ENCODE data around the gene HS6ST1. TPM values are rescaled to one million over a fixed set of nuclear protein-coding genes. Genes with fewer than 3 reads are reported as not detected.

Gene HS6ST1
- total RNA-seq, 2 experiments from 2014 or later = 13.6 to 17.6 TPM

DNA sequence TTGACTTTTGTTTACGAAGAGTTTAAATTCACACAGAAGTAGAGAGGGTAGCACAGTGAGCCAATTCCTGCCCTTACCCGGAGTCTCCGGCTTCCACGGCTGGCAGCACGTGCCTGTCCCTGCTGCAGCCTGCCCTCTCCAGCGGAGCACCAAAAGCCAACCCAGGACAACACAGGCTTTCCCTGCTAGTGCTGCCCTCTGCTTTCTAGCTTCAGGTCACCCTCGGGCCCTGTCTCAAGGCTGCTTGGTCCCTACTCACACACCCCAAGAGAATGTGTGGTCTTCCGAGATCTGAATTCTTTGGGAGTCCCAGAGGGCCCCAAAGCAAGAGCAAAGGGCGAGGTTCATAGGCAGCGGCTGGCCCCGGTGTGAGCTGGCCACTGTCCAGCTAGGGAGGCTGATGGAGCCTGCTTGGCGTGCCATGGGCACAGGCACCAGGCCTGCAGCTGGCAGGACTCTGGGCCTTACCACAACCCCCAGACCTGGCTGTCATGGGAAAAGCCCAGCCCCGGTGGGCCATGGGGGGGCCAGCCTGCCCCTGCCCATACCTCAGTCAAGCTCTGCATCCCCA is 7.0 kb upstream of the HS6ST1 start:
- H3K4me1 ChIP-seq (ENCODE audit: insufficient read depth, low read length, poor library complexity, severe bottlenecking) = no peaks in the 10 kb centered on the region
- no peaks in the 10 kb centered on the region for H3K9me2 ChIP-seq (ENCODE audit: insufficient read depth, low read length)
- POLR2A ChIA-PET = interaction anchor here (1.0 kb wide), 1 partner anchor 9 kb away, joined by 3 read pairs; no protein-coding TSS in a partner anchor
- H3K36me3 ChIP-seq (ENCODE audit: insufficient read depth, low read length) = no peaks in the 10 kb centered on the region
- no peaks in the 10 kb centered on the region for H4K20me1 ChIP-seq (ENCODE audit: insufficient read depth, low read length)
- CTCF ChIA-PET (ENCODE audit: unreplicated experiment) = no interaction called here
- no peak overlapping the region for H2AFZ ChIP-seq (ENCODE audit: low read length)
- no TSS peak for BruUV-seq (replicated peaks)
- H3K9me3 ChIP-seq (ENCODE audit: low read length) = no peaks in the 10 kb centered on the region
- no peak overlapping the region for H3K27ac ChIP-seq (ENCODE audit: low read depth, low read length, poor library complexity, severe bottlenecking)
- intact Hi-C loops (cut with micrococcal nuclease; ENCODE audit: unreplicated experiment) = no loop called here
- TF ChIP-seq, protein P1, sequence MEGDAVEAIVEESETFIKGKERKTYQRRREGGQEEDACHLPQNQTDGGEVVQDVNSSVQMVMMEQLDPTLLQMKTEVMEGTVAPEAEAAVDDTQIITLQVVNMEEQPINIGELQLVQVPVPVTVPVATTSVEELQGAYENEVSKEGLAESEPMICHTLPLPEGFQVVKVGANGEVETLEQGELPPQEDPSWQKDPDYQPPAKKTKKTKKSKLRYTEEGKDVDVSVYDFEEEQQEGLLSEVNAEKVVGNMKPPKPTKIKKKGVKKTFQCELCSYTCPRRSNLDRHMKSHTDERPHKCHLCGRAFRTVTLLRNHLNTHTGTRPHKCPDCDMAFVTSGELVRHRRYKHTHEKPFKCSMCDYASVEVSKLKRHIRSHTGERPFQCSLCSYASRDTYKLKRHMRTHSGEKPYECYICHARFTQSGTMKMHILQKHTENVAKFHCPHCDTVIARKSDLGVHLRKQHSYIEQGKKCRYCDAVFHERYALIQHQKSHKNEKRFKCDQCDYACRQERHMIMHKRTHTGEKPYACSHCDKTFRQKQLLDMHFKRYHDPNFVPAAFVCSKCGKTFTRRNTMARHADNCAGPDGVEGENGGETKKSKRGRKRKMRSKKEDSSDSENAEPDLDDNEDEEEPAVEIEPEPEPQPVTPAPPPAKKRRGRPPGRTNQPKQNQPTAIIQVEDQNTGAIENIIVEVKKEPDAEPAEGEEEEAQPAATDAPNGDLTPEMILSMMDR (conservative IDR thresholded peaks at IDR 0.05; ENCODE audit: low read length) = no peak
- no peak for TF ChIP-seq EZH2phosphoT487 (IDR thresholded peaks at IDR 0.05; ENCODE audit: borderline replicate concordance, low read depth, low read length)
- no peak overlapping the region for H3K4me3 ChIP-seq (ENCODE audit: low read depth, low read length, poor library complexity, severe bottlenecking)
- no peak for DNase-seq (ENCODE audit: low spot score)
- H3K4me2 ChIP-seq (ENCODE audit: low read length) = no peak overlapping the region
- H3K79me2 ChIP-seq (ENCODE audit: insufficient read depth, low read depth, low read length) = no peaks in the 10 kb centered on the region

DNA sequence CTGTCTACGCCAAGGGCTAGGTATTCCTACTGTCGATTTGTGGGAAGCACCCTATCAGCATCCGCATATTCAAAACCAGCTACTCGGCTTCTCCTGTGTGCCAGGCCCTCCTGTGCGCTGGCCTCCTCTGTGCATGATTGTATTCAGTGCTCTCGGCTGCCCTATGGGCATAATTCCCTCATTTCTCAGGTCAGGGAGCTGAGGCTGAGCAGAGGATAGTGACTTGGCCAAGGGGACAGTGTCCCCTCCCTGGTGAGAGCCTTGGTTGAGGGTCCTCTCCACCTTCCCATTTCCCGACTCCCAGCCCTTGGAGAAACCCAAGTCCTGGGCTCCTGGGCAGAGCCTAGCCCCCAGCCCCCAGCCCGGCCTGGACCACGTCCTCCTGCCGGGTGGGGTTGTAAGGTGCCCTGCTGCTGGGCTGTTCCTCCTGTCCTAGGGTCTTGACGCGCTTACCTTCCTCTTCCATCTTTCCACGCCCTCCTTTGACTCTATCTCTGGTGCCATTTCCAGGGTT is 6.3 kb upstream of the HS6ST1 start:
- Histone ChIP-seq H3K27ac (ENCODE audit: low read depth, low read length, poor library complexity, severe bottlenecking) (no peak overlapping the region), H3K9me2 (ENCODE audit: insufficient read depth, low read length) (no peaks in the 10 kb centered on the region), H3K4me1 (ENCODE audit: insufficient read depth, low read length, poor library complexity, severe bottlenecking) (no peaks in the 10 kb centered on the region), H3K4me2 (ENCODE audit: low read length) (no peak overlapping the region), H3K79me2 (ENCODE audit: insufficient read depth, low read depth, low read length) (no peaks in the 10 kb centered on the region), H3K9me3 (ENCODE audit: low read length) (no peaks in the 10 kb centered on the region), H3K36me3 (ENCODE audit: insufficient read depth, low read length) (no peaks in the 10 kb centered on the region), H3K4me3 (ENCODE audit: low read depth, low read length, poor library complexity, severe bottlenecking) (no peak overlapping the region), H4K20me1 (ENCODE audit: insufficient read depth, low read length) (no peaks in the 10 kb centered on the region), H2AFZ (ENCODE audit: low read length) (no peak overlapping the region)
- no TSS peak for BruUV-seq (replicated peaks)
- ChIA-PET CTCF (ENCODE audit: unreplicated experiment) (no interaction called here), POLR2A (interaction anchor here (1.0 kb wide), 1 partner anchor 9 kb away, joined by 3 read pairs; no protein-coding TSS in a partner anchor)
- intact Hi-C loops (cut with micrococcal nuclease; ENCODE audit: unreplicated experiment) = loop anchor here (5.0 kb wide), 1 partner anchor 1522 kb away; no protein-coding TSS in a partner anchor
- TF ChIP-seq, protein P1 (conservative IDR thresholded peaks at IDR 0.05; ENCODE audit: low read length) = no peak
- no peak for TF ChIP-seq EZH2phosphoT487 (IDR thresholded peaks at IDR 0.05; ENCODE audit: borderline replicate concordance, low read depth, low read length)
- DNase-seq (ENCODE audit: low spot score) = no peak
